Neural progenitor cell (in vitro differentiated cells): Measurements from ENCODE around the gene CD81. TPM values are rescaled to one million over a fixed set of nuclear protein-coding genes. Genes with fewer than 3 reads are reported as not detected.

Experiments
- DNase-seq: peaks from one replicate; pipeline ENCODE4 v3.0.0-alpha.2; 2016; ENCODE audit warnings: low spot score
- H2AFZ ChIP-seq: fragments of 200-600 bp; sonication (generic); replicated peaks from 2 replicates; pipeline ENCODE4 v1.6.1; 2016; ENCODE audit warnings: antibody characterized with exemption
- H3F3A ChIP-seq: fragments of 200-600 bp; sonication (generic); 2 replicates; pipeline ENCODE4 v1.6.1; 2016; ENCODE audit warnings: antibody characterized with exemption, low read depth
- H3K27ac ChIP-seq: fragments of 200-600 bp; sonication (generic); 2 replicates; pipeline ENCODE4 v1.5.1; 2016; ENCODE audit warnings: mild to moderate bottlenecking
- H3K27me3 ChIP-seq: fragments of 200-600 bp; sonication (generic); 2 replicates; pipeline ENCODE4 v1.6.1; 2016; ENCODE audit warnings: mild to moderate bottlenecking, moderate library complexity
- H3K36me3 ChIP-seq: fragments of 200-600 bp; sonication (generic); 2 replicates; pipeline ENCODE4 v1.5.1; 2016
- H3K4me1 ChIP-seq: fragments of 200-600 bp; sonication (generic); 2 replicates; pipeline ENCODE4 v1.6.1; 2016; ENCODE audit warnings: mixed run types
- H3K4me2 ChIP-seq: fragments of 200-600 bp; sonication (generic); 2 replicates; pipeline ENCODE4 v1.6.1; 2016
- H3K4me3 ChIP-seq: fragments of 200-600 bp; sonication (generic); 2 replicates; pipeline ENCODE4 v1.5.1; 2016
- H3K79me2 ChIP-seq: fragments of 200-600 bp; sonication (generic); 2 replicates; pipeline ENCODE4 v1.6.1; 2016; ENCODE audit warnings: low read depth
- H3K9ac ChIP-seq: fragments of 200-600 bp; sonication (generic); 2 replicates; pipeline ENCODE4 v1.6.1; 2016
- H3K9me3 ChIP-seq: fragments of 200-600 bp; sonication (generic); 2 replicates; pipeline ENCODE4 v1.5.1; 2016; ENCODE audit warnings: low read depth
- H4K20me1 ChIP-seq: fragments of 200-600 bp; sonication (generic); 2 replicates; pipeline ENCODE4 v1.6.1; 2016; ENCODE audit warnings: low read depth
- H3K27ac Mint-ChIP-seq: 3 replicates; pipeline ENCODE4 v1.8.0; 2021; ENCODE audit warnings: mixed read lengths
- H3K27me3 Mint-ChIP-seq: 2 replicates; pipeline ENCODE4 v1.8.0; 2022; ENCODE audit warnings: low read depth, mild to moderate bottlenecking, inconsistent platforms, moderate library complexity, mixed read lengths; ENCODE audit not compliant: insufficient read depth
- H3K36me3 Mint-ChIP-seq: 3 replicates; pipeline ENCODE4 v1.8.0; 2021; ENCODE audit warnings: mixed read lengths
- H3K4me1 Mint-ChIP-seq: 3 replicates; pipeline ENCODE4 v1.8.0; 2021; ENCODE audit warnings: mixed read lengths
- H3K4me3 Mint-ChIP-seq: 3 replicates; pipeline ENCODE4 v1.8.0; 2021; ENCODE audit warnings: mild to moderate bottlenecking, moderate library complexity, mixed read lengths
- H3K9me3 Mint-ChIP-seq: 3 replicates; pipeline ENCODE4 v1.8.0; 2020; ENCODE audit warnings: mixed read lengths
- EZH2 ChIP-seq: fragments of 200-600 bp; sonication (generic); IDR thresholded peaks from 2 replicates; pipeline ENCODE4 v1.6.1; 2017; ENCODE audit warnings: antibody characterized with exemption, mild to moderate bottlenecking, moderate library complexity
- EZH2phosphoT487 ChIP-seq: fragments of 200-600 bp; sonication (generic); IDR thresholded peaks from 2 replicates; pipeline ENCODE4 v1.6.1; 2017; ENCODE audit warnings: antibody characterized with exemption
- total RNA-seq: library from RNA; depleted of rRNA; stranded (reverse); fragments of >200 nt; gene quantifications from 2 replicates; pipeline ENCODE4 v1.2.3, GENCODE V29; 2015; ENCODE audit warnings: low replicate concordance
- TF ChIP-seq, protein P1 (sequence below): fragments of 200-600 bp; sonication (generic); IDR thresholded peaks from 2 replicates; pipeline ENCODE4 v1.5.1; 2017; ENCODE audit warnings: antibody characterized with exemption, mild to moderate bottlenecking

Gene CD81
- total RNA-seq, 1 donor from 2014 or later = 87.6 TPM

GRCh38 chr11:2390725-2391151 lies 13.6 kb downstream of the CD81 start:
- Histone ChIP-seq H3K79me2 (peaks cover 55% of the 10 kb centered on the region), H3K4me3 (no peak overlapping the region), H4K20me1 (peaks cover 84% of the 10 kb centered on the region), H3K4me1 (peaks cover 13% of the 10 kb centered on the region), H3K4me2 (no peak overlapping the region), H3K36me3 (no peaks in the 10 kb centered on the region), H3K9me3 (no peaks in the 10 kb centered on the region), H2AFZ (no peak overlapping the region), H3K27me3 (no peaks in the 10 kb centered on the region), H3K27ac (no peak overlapping the region), H3F3A (no peaks in the 10 kb centered on the region), H3K9ac (no peak overlapping the region)
- Mint-ChIP-seq H3K27ac (peak overlapping the region; percentile 31), H3K36me3 (no peaks in the 10 kb centered on the region), H3K27me3 (no peaks in the 10 kb centered on the region), H3K4me1 (peaks cover 32% of the 10 kb centered on the region), H3K9me3 (no peaks in the 10 kb centered on the region), H3K4me3 (no peak overlapping the region)
- TF ChIP-seq EZH2 (no peak), EZH2phosphoT487 (no peak)
- TF ChIP-seq, protein P1, sequence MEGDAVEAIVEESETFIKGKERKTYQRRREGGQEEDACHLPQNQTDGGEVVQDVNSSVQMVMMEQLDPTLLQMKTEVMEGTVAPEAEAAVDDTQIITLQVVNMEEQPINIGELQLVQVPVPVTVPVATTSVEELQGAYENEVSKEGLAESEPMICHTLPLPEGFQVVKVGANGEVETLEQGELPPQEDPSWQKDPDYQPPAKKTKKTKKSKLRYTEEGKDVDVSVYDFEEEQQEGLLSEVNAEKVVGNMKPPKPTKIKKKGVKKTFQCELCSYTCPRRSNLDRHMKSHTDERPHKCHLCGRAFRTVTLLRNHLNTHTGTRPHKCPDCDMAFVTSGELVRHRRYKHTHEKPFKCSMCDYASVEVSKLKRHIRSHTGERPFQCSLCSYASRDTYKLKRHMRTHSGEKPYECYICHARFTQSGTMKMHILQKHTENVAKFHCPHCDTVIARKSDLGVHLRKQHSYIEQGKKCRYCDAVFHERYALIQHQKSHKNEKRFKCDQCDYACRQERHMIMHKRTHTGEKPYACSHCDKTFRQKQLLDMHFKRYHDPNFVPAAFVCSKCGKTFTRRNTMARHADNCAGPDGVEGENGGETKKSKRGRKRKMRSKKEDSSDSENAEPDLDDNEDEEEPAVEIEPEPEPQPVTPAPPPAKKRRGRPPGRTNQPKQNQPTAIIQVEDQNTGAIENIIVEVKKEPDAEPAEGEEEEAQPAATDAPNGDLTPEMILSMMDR = no peak
- DNase-seq = peak; percentile 41

DNA sequence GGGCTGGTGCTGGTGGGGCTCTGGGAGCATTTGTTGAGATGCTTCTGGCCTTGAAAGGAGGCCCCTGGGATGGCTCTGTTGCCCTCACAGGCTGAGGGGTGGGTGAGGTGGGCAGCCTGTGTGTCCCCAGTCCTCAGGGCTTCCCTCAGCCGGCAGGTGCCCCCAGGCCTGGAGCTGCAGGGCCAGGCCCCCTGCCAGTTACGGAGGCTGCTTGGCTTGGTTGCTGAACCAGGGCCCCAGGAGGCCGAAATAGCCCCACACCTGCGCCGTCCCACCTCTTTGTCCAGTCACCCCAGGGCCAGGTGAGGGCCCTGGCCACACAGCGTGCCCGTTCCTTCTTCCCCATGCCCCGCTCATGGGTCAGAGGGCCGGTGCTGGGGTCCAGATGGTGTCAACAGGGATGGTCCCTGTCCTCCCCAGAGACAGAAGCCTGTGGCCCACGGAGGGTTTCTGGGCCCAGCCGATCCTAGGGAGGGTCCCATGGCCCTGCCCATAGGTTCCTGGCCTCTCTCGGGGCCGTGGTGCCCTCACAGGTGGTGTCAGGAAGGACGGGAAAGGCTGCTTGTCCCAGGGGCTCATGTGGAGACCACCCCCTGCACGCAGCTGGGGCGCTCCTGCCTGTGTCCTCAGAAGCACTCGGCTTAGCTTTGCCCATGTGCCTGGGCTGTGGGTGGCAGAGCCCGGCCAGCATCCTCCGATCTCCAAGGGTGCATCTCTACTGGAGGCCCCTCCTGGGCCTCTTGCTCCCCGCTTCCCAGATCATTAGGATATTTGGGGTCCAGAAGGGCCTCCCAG lies 14.3 kb downstream of the CD81 start:
- peaks cover 49% of the 10 kb centered on the region for H3K79me2 ChIP-seq
- no peaks in the 10 kb centered on the region for H3K36me3 ChIP-seq
- no peak overlapping the region for H3K4me2 ChIP-seq
- H4K20me1 ChIP-seq = peaks cover 77% of the 10 kb centered on the region
- no peak for TF ChIP-seq EZH2
- TF ChIP-seq, protein P1 = no peak
- TF ChIP-seq EZH2phosphoT487 = no peak
- H3K9me3 ChIP-seq = no peaks in the 10 kb centered on the region
- no peak overlapping the region for H3K4me3 Mint-ChIP-seq
- no peak overlapping the region for H3K27ac ChIP-seq
- H3K4me1 ChIP-seq = peaks cover 13% of the 10 kb centered on the region
- H3K9me3 Mint-ChIP-seq = no peaks in the 10 kb centered on the region
- no peak overlapping the region for H2AFZ ChIP-seq
- H3K4me1 Mint-ChIP-seq = peaks cover 28% of the 10 kb centered on the region
- H3F3A ChIP-seq = no peaks in the 10 kb centered on the region
- H3K36me3 Mint-ChIP-seq = no peaks in the 10 kb centered on the region
- no peak overlapping the region for H3K27ac Mint-ChIP-seq
- no peak overlapping the region for H3K9ac ChIP-seq
- H3K27me3 ChIP-seq = no peaks in the 10 kb centered on the region
- DNase-seq = no peak
- H3K27me3 Mint-ChIP-seq = no peaks in the 10 kb centered on the region
- H3K4me3 ChIP-seq = no peak overlapping the region

- peaks cover 39% of the 10 kb centered on the region for H3K79me2 ChIP-seq
- H3F3A ChIP-seq = no peaks in the 10 kb centered on the region
- DNase-seq = no peak
- no peaks in the 10 kb centered on the region for H3K36me3 ChIP-seq
- Mint-ChIP-seq H3K4me3 (no peak overlapping the region), H3K4me1 (peaks cover 21% of the 10 kb centered on the region), H3K9me3 (no peaks in the 10 kb centered on the region), H3K27me3 (no peaks in the 10 kb centered on the region), H3K36me3 (no peaks in the 10 kb centered on the region), H3K27ac (no peak overlapping the region)
- peaks cover 67% of the 10 kb centered on the region for H4K20me1 ChIP-seq
- no peak overlapping the region for H3K4me2 ChIP-seq
- no peaks in the 10 kb centered on the region for H3K27me3 ChIP-seq
- H3K27ac ChIP-seq = no peak overlapping the region
- H3K9me3 ChIP-seq = no peaks in the 10 kb centered on the region
- H2AFZ ChIP-seq = no peak overlapping the region
- TF ChIP-seq, protein P1 = no peak
- no peak overlapping the region for H3K9ac ChIP-seq
- H3K4me3 ChIP-seq = no peak overlapping the region
- H3K4me1 ChIP-seq = peaks cover 6% of the 10 kb centered on the region
Observed at GRCh38 chr11:2392241-2392959, 15.3 kb downstream of the CD81 start.
